Measurements from ENCODE around the gene GDPD4.
A peak's percentile ranks its signal among the peaks of the same experiment; 100 is the strongest.

Gene GDPD4

GRCh38 chr11:77206264-77207018 lies 95.0 kb downstream of the GDPD4 start:
- DNase-seq (ENCODE audit: low read depth in 2 of 3, low spot score in 1 of 3): no peak

GRCh38 chr11:77205467-77206263 lies 95.8 kb downstream of the GDPD4 start:
- DNase-seq (ENCODE audit: low read depth in 2 of 3, low spot score in 1 of 3): no peak

- DNase-seq (ENCODE audit: low read depth in 2 of 3, low spot score in 1 of 3): no peak
Measured at GRCh38 chr11:77204754-77205466, 96.6 kb downstream of the GDPD4 start.

GRCh38 chr11:77203901-77204753 lies 97.4 kb downstream of the GDPD4 start:
- no peak for DNase-seq (ENCODE audit: low read depth in 2 of 3, low spot score in 1 of 3)

- DNase-seq (ENCODE audit: low read depth in 2 of 3, low spot score in 1 of 3): no peak
Measured at GRCh38 chr11:77202941-77203900, 98.3 kb downstream of the GDPD4 start.

- no peak for DNase-seq (ENCODE audit: low read depth in 2 of 3, low spot score in 1 of 3)
Measured at GRCh38 chr11:77201991-77202841, 99.3 kb downstream of the GDPD4 start.

GRCh38 chr11:77201370-77201769 lies 100.1 kb downstream of the GDPD4 start:
- no peak for DNase-seq (ENCODE audit: low read depth in 2 of 3, low spot score in 1 of 3)

GRCh38 chr11:77200351-77201268 lies 100.9 kb downstream of the GDPD4 start:
- DNase-seq (ENCODE audit: low read depth in 2 of 3, low spot score in 1 of 3): no peak

- DNase-seq (ENCODE audit: low read depth in 2 of 3, low spot score in 1 of 3): no peak
Measured at GRCh38 chr11:77199137-77199745, 102.2 kb downstream of the GDPD4 start.

- peak in 2 of 3 donors; percentile 18 to 23 for DNase-seq (ENCODE audit: low read depth in 2 of 3, low spot score in 1 of 3)
Measured at GRCh38 chr11:77198440-77198849, 103.0 kb downstream of the GDPD4 start.

GRCh38 chr11:77197626-77198320 lies 103.7 kb downstream of the GDPD4 start:
- no peak for DNase-seq (ENCODE audit: low read depth in 2 of 3, low spot score in 1 of 3)

- DNase-seq (ENCODE audit: low read depth in 2 of 3, low spot score in 1 of 3): no peak
Measured at GRCh38 chr11:77196961-77197360, 104.5 kb downstream of the GDPD4 start.

- no peak for DNase-seq (ENCODE audit: low read depth in 2 of 3, low spot score in 1 of 3)
Measured at GRCh38 chr11:77195071-77195755, 106.3 kb downstream of the GDPD4 start.

- DNase-seq (ENCODE audit: low read depth in 2 of 3, low spot score in 1 of 3): no peak
Measured at GRCh38 chr11:77193911-77194830, 107.3 kb downstream of the GDPD4 start.

- DNase-seq (ENCODE audit: low read depth in 2 of 3, low spot score in 1 of 3): no peak
Measured at GRCh38 chr11:77193167-77193566, 108.3 kb downstream of the GDPD4 start.
